A673 (cell line): Measurements from ENCODE around the gene EXD2.
"Not testable (repeated sequence)": the region's sequence is repeated elsewhere in the genome, so short reads cannot be mapped to it uniquely, and the experiment has no call there.

Experiments
- CTCF ChIP-seq: fragments of 300-800, 200-600 bp; sonication (generic); conservative IDR thresholded peaks from 2 replicates; pipeline ENCODE4 v1.5.1; 2017; ENCODE audit warnings: low read depth, mild to moderate bottlenecking, antibody characterized with exemption, low read length, moderate library complexity, mixed read lengths
- EZH2 ChIP-seq: fragments of 200-600 bp; sonication (generic); IDR thresholded peaks from 2 replicates; pipeline ENCODE4 v1.6.1; 2017; ENCODE audit warnings: borderline replicate concordance, low read depth, mild to moderate bottlenecking, mixed read lengths, antibody characterized with exemption, low read length; ENCODE audit not compliant: poor library complexity, severe bottlenecking

DNA sequence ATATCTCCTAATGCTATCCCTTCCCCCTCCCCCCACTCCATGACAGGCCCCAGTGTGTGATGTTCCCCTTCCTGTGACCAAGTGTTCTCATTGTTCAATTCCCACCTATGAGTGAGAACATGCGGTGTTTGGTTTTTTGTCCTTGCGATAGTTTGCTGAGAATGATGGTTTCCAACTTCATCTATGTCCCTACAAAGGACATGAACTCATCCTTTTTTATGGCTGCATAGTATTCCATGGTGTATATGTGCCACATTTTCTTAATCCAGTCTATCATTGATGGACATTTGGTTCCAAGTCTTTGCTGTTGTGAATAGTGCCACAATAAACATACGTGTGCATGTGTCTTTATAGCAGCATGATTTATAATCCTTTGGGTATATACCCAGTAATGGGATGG lies 26.4 kb downstream of the EXD2 start:
- TF ChIP-seq EZH2, CTCF: not testable (repeated sequence)
